H1 (cell line): ENCODE data around the gene SLC39A10. TPM values are rescaled to one million over a fixed set of nuclear protein-coding genes. Genes with fewer than 3 reads are reported as not detected.

Source experiments
- CHD7 ChIP-seq: fragments of 300-600 bp; sonication (generic); IDR thresholded peaks from 2 replicates; pipeline ENCODE4 v1.7.1; 2012; ENCODE audit warnings: low read length, moderate library complexity, mild to moderate bottlenecking, inconsistent platforms; ENCODE audit not compliant: insufficient replicate concordance
- polyA plus RNA-seq, 7 experiments: library from polyadenylated mRNA; depleted of rRNA in 3 of 7; stranded (reverse) in 5 of 7; unstranded in 2 of 7; fragments of >200 nt in 5 of 7; fragments of 200-250 nt in 2 of 7; gene quantifications; 1 replicate in 5 of 7; 2 replicates in 1 of 7; 4 replicates in 1 of 7; pipeline versions ENCODE4 v1.2.1 to v1.2.3, GENCODE V29; 2011 to 2013; ENCODE audit warnings: missing spikeins in 2 of 7, mixed read lengths in 2 of 7
- total RNA-seq: library from RNA; stranded (reverse); fragmentation: NEBNext Ultra II Directional; extraction: Animal tissue kit (Norgen Biotek cat#: 25700); gene quantifications from 2 replicates; pipeline ENCODE4 v1.2.1, GENCODE V29; 2021

Gene SLC39A10
- total and polyA plus RNA-seq, 2 of the 8 experiments (the other 6 are each of a cell fraction or from before 2014, with no cell fraction given): 68.1 to 234 TPM

- TF ChIP-seq CHD7: no peak
These were observed 48.1 kb upstream of the SLC39A10 start (continued) for GRCh38 chr2:195608768-195609454.
